AG09309 (cell line): ENCODE measurements around the gene LCOR.

ENCODE experiments used
- DNase-seq: peaks from one replicate; pipeline ENCODE4 v3.0.0-alpha.2; 2010; ENCODE audit warnings: low read depth
- H3K4me3 ChIP-seq: 2 replicates; pipeline ENCODE4 v1.5.1; 2011; ENCODE audit warnings: mild to moderate bottlenecking, low read depth, low read length, moderate library complexity; ENCODE audit not compliant: control insufficient read depth
- TF ChIP-seq, protein P1 (sequence below): IDR thresholded peaks from 2 replicates; pipeline ENCODE4 v1.5.1; 2011; ENCODE audit warnings: mild to moderate bottlenecking, low read depth, low read length, inconsistent platforms; ENCODE audit not compliant: insufficient read depth, control insufficient read depth; ENCODE audit errors: missing control alignments

The LCOR gene

DNA sequence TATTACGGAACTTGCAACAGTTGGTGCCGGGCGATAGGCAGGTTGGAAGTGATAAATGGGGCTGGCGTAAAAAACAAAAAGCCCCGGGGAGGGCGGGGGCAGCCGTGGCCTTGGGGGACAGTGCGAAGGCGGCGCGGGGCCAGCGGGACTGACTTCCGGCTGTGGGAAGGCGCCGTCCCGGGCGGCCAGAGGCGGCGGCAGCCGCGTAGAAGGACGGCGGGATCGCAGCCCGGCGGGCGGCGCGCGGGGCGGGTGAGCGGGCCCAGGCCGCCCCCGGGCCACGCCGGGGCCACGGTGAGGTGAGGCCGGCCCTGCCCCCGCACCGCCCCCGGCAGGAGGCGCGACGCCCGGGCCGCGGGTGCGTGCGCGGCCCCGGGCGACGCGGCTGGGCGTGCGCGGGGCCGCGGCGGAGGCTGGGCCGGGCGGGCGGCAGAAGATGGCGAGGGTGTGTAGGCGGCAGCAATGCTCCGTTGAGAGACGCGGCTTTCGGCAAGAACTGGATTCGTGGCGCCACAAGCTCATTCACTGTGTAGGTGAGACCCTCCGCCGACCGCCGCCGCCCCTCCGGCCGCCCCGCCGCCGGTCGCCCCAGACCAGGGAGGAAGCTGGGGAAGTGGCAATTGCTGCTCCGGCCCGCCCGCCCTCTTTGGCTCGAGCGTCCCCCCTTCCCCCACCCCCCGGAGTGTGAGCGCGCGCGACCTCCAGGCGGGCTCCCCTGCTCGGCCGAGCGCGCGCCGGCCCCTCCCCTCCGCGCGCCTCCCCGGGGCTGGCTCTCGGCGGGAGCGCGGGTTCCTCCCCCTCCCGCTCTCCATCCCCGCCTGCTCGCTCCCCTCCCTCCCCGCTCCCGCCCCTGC, at the start of gene LCOR:
Gene LCOR, plus strand, starts transcription at position 432 of the 854 bp plus-strand sequence. CDS start 116,760 bp downstream, outside the sequence.
- peak; percentile 39 for DNase-seq
- TF ChIP-seq, protein P1, sequence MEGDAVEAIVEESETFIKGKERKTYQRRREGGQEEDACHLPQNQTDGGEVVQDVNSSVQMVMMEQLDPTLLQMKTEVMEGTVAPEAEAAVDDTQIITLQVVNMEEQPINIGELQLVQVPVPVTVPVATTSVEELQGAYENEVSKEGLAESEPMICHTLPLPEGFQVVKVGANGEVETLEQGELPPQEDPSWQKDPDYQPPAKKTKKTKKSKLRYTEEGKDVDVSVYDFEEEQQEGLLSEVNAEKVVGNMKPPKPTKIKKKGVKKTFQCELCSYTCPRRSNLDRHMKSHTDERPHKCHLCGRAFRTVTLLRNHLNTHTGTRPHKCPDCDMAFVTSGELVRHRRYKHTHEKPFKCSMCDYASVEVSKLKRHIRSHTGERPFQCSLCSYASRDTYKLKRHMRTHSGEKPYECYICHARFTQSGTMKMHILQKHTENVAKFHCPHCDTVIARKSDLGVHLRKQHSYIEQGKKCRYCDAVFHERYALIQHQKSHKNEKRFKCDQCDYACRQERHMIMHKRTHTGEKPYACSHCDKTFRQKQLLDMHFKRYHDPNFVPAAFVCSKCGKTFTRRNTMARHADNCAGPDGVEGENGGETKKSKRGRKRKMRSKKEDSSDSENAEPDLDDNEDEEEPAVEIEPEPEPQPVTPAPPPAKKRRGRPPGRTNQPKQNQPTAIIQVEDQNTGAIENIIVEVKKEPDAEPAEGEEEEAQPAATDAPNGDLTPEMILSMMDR = no peak
- H3K4me3 ChIP-seq = peak within 1 kb of the TSS; percentile 97

DNA sequence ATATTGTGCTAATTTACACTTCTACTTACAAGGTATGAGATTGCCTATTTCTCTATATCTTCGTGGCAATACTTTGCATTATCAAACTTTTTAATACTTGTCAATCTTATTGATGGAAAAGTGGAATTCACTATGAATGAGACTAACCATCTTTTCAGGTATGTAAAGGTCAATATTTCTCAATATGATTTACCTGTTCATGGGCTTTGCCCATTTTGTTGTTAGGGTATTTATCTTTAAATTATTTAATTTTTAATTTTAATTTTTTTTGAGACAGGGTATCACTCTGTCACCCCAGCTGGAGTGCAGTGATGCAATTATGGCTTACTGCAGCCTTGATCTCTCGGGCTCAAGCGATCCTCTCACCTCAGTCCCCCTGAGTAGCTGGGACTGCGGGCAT, 47.8 kb upstream of the LCOR start:
- H3K4me3 ChIP-seq = no peak overlapping the region
- DNase-seq = no peak
- TF ChIP-seq, protein P1 = no peak

DNA sequence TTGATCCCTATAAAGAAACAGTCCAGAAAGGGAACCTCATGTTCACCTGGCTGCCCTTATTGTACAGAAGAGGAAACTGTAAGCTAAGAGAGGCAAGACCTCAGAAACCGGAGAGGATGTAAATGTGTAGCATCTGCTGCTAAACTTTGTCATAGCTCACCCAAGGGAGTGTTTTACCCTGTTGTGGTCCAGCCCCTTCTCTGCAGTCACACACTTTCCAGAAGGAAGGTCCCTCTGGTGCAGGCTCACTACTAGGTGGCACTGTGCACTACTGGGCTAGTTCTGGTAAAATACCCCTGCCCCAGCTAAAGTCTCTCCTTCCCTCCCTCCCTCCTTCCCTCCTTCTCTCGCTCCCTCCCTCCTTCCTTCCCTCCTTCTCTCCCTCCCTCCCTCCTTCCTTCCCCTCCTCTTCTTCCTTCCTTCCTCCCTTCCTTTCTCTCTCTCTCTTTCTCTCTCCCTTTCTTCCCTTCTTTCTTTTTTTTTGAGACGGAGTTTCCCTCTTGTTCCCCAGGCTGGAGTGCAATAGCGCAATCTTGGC, 42.5 kb upstream of the LCOR start:
- H3K4me3 ChIP-seq = no peak overlapping the region
- DNase-seq = no peak
- TF ChIP-seq, protein P1 = no peak

DNA sequence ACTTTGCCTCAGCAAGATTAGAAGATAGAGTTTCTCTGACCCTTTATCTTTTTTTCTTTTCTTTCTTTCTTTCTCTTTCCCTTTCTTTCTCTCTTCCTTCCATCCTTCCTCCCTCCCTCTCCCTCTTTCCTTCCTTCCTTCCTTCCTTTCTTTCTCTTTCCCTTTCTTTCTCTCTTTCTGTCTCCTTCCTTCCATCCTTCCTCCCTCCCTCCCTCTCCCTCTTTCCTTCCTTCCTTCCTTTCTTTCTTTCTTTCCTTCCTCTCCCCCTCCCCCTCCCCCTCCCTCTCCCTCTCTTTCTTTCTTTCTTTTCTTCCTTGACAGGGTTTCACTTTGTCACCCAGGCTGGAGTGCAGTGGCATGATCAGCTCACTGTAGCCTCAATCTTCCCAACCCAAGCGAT, 40.2 kb upstream of the LCOR start:
- no peak overlapping the region for H3K4me3 ChIP-seq
- DNase-seq = no peak
- TF ChIP-seq, protein P1 = no peak

DNA sequence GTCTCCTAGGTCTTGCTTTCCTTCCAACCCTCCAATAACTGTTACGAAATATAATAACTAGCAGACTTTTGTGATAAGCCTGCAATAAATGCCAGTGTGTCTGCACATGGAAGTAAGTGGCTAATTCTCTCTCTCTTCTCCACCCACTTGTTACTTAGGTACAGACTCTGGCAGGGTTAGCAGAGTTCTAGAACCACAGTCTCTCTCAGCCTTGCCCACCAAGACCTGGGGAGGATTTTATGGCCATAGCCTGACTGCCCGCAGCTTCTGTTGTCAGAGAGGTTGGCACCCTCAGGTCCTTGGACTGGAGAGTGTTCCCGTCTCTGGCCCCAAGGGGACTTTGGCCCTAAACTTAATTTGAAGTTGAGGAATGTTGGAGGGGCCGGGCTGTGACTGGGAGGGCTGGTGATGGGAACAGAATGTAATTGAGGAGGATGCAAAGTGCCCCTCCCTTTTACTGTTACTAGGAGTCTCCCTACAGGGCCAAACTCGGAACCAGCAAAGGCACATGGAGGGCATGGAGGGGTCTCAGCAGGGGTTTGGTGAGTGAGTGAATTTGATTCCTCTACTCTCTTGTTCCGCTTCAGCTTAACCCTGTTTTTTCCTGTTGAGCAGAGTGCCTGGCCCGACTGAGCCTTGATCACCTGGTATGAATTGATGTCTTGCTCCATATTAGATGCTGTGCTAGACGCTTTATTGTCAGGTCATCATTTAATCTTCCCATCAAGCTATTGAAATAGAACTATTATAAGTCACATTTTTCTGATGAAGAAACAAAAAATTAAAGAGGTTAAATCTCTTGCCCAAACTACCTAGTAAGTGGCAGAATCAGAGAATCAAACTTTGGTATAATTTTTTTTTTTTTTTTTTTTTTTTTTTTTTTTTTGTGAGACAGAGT, 37.0 kb upstream of the LCOR start:
- TF ChIP-seq, protein P1 = no peak
- no peak overlapping the region for H3K4me3 ChIP-seq
- DNase-seq = peak; percentile 40

DNA sequence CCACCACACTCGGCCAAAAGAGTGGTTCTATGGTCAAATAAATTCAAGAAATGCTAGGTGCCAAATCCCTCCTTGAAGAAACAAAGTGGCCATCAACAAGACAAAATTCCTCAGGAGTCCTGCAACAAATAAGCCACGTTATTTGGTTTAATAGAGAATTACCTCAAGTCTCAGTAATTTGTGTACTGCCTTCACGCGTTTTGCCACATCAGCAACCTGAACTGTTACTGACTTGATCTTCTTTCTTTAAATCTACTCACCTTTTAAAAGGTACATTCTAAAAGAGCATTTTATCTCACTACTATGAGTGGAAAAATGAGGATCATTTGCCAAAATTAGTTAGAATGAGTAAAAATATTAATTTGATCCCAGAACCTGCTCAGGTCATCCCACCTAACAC, 34.6 kb upstream of the LCOR start:
- TF ChIP-seq, protein P1 = no peak
- no peak overlapping the region for H3K4me3 ChIP-seq
- no peak for DNase-seq
